Measurements from ENCODE around the gene WDR44.

DNA sequence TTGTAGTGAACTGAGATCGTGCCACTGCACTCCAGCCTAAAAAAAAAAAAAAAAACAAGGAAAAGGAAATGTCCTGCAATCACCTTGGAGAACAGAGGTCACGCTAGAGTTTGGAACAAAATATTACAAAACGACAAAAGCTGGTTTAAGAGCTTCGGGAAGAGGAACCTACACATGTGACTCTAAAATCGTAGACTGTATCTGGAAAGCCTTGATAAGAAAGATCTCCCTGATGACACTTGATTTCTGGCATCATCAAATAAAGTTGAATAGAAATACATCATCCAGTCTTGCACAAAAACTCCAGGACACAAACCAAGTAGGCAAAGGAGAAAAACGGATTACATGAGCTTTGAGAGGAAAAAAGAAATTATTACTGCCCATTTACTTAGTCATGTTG, 118.6 kb downstream of the WDR44 start:
- TF ChIP-seq, protein P1, sequence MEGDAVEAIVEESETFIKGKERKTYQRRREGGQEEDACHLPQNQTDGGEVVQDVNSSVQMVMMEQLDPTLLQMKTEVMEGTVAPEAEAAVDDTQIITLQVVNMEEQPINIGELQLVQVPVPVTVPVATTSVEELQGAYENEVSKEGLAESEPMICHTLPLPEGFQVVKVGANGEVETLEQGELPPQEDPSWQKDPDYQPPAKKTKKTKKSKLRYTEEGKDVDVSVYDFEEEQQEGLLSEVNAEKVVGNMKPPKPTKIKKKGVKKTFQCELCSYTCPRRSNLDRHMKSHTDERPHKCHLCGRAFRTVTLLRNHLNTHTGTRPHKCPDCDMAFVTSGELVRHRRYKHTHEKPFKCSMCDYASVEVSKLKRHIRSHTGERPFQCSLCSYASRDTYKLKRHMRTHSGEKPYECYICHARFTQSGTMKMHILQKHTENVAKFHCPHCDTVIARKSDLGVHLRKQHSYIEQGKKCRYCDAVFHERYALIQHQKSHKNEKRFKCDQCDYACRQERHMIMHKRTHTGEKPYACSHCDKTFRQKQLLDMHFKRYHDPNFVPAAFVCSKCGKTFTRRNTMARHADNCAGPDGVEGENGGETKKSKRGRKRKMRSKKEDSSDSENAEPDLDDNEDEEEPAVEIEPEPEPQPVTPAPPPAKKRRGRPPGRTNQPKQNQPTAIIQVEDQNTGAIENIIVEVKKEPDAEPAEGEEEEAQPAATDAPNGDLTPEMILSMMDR (IDR thresholded peaks at IDR 0.05): no peak
- TF ChIP-seq POLR2AphosphoS5 (IDR thresholded peaks at IDR 0.05; ENCODE audit: low read depth, low read length): no peak
- no peak for TF ChIP-seq TCF7L2 (IDR thresholded peaks at IDR 0.05; ENCODE audit: low read depth, low read length)
- TF ChIP-seq, protein P2, sequence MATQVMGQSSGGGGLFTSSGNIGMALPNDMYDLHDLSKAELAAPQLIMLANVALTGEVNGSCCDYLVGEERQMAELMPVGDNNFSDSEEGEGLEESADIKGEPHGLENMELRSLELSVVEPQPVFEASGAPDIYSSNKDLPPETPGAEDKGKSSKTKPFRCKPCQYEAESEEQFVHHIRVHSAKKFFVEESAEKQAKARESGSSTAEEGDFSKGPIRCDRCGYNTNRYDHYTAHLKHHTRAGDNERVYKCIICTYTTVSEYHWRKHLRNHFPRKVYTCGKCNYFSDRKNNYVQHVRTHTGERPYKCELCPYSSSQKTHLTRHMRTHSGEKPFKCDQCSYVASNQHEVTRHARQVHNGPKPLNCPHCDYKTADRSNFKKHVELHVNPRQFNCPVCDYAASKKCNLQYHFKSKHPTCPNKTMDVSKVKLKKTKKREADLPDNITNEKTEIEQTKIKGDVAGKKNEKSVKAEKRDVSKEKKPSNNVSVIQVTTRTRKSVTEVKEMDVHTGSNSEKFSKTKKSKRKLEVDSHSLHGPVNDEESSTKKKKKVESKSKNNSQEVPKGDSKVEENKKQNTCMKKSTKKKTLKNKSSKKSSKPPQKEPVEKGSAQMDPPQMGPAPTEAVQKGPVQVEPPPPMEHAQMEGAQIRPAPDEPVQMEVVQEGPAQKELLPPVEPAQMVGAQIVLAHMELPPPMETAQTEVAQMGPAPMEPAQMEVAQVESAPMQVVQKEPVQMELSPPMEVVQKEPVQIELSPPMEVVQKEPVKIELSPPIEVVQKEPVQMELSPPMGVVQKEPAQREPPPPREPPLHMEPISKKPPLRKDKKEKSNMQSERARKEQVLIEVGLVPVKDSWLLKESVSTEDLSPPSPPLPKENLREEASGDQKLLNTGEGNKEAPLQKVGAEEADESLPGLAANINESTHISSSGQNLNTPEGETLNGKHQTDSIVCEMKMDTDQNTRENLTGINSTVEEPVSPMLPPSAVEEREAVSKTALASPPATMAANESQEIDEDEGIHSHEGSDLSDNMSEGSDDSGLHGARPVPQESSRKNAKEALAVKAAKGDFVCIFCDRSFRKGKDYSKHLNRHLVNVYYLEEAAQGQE (IDR thresholded peaks at IDR 0.05; ENCODE audit: insufficient read depth in 1 of 2, low read depth in 2 of 2, low read length in 1 of 2): no peak
- TF ChIP-seq SIN3A (IDR thresholded peaks at IDR 0.05; ENCODE audit: borderline replicate concordance, insufficient read depth, low read depth, low read length): no peak
